ENCODE measurements around the gene RABL6.
"Not testable (repeated sequence)": the region's sequence is repeated elsewhere in the genome, so short reads cannot be mapped to it uniquely, and the experiment has no call there.

RABL6 gene

GRCh38 chr9:136798708-136799078 lies 9.1 kb upstream of the RABL6 start:
- no peak overlapping the region for H3K4me3 ChIP-seq (ENCODE audit: control insufficient read depth, low read depth, low read length)
- TF ChIP-seq, protein P1, sequence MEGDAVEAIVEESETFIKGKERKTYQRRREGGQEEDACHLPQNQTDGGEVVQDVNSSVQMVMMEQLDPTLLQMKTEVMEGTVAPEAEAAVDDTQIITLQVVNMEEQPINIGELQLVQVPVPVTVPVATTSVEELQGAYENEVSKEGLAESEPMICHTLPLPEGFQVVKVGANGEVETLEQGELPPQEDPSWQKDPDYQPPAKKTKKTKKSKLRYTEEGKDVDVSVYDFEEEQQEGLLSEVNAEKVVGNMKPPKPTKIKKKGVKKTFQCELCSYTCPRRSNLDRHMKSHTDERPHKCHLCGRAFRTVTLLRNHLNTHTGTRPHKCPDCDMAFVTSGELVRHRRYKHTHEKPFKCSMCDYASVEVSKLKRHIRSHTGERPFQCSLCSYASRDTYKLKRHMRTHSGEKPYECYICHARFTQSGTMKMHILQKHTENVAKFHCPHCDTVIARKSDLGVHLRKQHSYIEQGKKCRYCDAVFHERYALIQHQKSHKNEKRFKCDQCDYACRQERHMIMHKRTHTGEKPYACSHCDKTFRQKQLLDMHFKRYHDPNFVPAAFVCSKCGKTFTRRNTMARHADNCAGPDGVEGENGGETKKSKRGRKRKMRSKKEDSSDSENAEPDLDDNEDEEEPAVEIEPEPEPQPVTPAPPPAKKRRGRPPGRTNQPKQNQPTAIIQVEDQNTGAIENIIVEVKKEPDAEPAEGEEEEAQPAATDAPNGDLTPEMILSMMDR (IDR thresholded peaks at IDR 0.05; ENCODE audit: control insufficient read depth, insufficient read depth, low read depth, low read length, missing control alignments), result no peak
- DNase-seq (ENCODE audit: low read depth), result no peak

DNA sequence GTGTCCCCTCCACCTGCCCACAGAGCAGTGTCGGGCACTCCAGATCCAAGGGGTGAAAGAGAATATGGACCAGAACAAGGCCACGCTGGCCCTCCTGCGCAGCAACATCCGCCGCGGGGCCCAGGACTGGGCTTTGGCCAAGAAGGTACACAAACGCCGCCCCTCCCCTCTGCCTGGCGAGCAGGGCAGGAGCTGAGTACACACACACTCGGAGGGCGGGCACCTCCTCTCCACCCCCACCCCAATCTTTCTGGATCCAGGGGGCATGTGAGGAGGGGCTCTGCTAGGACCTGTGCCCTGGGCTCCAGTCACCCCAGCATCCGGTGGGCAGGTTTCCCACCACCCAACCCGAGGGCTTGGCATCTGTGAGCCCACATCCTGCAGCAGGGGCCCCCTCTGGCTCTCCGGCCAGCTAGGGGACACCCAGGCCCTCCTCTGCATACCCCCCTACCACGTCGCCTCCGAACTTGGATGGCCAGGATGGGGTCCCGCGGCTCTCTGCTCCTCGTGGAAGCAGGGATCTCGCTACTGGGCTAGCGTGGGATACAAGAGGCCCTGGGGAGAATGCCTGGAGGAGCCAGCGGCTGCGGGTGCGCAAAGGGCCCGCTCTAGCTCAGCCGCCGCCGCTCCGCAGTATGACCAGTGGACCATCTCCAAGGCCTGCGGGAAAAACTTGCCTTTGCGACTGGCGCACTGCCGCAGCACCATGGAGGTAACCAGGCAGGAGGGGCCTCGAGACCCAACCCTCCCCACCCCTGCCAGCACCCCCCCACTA lies 8.5 kb upstream of the RABL6 start:
- no peak overlapping the region for H3K4me3 ChIP-seq (ENCODE audit: control insufficient read depth, low read depth, low read length)
- TF ChIP-seq, protein P1 (IDR thresholded peaks at IDR 0.05; ENCODE audit: control insufficient read depth, insufficient read depth, low read depth, low read length, missing control alignments), result no peak
- no peak for DNase-seq (ENCODE audit: low read depth)

- H3K4me3 ChIP-seq (ENCODE audit: control insufficient read depth, low read depth, low read length), result no peak overlapping the region
- DNase-seq (ENCODE audit: low read depth), result no peak
Observed at GRCh38 chr9:136799854-136800657, 7.7 kb upstream of the RABL6 start.

DNA sequence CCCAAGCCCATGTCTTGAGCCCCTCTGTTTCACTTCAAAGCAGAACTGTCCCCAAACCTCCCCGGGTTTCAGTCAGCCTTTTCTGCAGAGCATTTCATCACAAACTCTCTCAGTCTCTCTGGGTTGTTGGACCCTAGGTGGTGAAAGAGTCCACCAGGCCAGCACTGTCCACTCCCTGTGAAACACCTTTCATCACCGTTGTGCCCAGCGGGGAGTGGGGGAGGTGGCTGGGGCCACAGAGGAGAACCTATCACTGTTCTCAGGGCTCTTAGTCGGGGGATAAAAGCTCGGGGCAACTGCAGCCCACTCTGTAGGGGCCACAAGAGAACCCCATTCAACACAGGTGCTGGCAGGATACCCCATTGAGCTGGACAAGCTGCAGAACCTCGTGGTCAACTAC lies 5.4 kb upstream of the RABL6 start:
- DNase-seq (ENCODE audit: low read depth), result no peak
- TF ChIP-seq, protein P1 (IDR thresholded peaks at IDR 0.05; ENCODE audit: control insufficient read depth, insufficient read depth, low read depth, low read length, missing control alignments), result no peak
- H3K4me3 ChIP-seq (ENCODE audit: control insufficient read depth, low read depth, low read length), result no peak overlapping the region

More at GRCh38 chr9:136799854-136800657, 7.7 kb upstream of the RABL6 start:
- TF ChIP-seq, protein P1 (IDR thresholded peaks at IDR 0.05; ENCODE audit: control insufficient read depth, insufficient read depth, low read depth, low read length, missing control alignments), result no peak

- not testable (repeated sequence) for H3K4me3 ChIP-seq (ENCODE audit: control insufficient read depth, low read depth, low read length); DNase-seq (ENCODE audit: low read depth)
Observed at GRCh38 chr9:136803009-136803550, 4.7 kb upstream of the RABL6 start.

DNA sequence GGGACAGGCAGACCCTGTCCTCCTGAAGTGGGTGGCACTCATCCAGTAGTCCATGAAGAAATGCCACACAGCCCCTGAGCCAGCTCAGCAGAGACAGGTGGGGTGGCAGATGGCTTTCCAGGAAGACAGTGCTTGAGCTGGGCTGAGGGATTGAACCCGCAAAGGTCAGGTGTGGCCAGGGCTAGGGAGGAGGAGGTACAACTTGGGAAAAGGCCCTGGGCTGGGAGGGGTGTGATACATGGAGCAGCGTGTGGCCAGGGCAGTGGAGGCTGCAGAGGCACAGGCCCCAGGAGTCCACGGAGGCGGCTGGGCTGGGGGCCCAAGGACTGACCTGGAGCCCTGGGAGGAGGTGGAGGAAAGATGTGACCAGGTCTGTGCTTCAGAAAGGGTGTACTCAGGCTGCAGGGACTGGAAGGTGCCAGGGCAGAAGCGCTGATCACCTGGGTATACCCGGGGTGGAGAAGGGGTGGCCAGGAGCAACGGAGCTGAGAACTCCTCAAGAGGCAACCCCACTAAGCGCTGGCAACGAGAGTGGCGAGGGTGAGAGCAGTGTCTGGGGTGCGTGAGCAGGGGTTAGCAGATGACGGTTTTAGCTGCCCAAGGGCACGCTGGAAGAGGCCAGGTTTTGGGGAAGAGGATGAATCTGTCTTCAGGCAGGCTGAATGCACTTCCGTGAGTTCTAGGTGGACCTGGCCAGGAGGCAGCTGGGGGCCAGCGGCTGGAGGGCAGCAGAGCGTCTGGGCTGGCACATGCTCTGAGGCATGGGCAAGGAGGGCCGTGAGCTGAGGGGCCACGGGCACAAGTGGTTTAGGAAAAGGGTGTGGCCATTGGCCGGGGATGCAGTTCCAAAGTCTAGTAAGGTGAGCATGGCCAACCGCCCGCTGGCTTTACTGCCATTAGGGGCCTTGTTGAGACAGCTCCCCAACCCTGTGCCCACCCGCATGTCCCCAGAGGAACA lies 3.9 kb upstream of the RABL6 start:
- no peak overlapping the region for H3K4me3 ChIP-seq (ENCODE audit: control insufficient read depth, low read depth, low read length)
- TF ChIP-seq, protein P1 (IDR thresholded peaks at IDR 0.05; ENCODE audit: control insufficient read depth, insufficient read depth, low read depth, low read length, missing control alignments), result no peak
- no peak for DNase-seq (ENCODE audit: low read depth)

Measured in AG09309 (cell line).